Measurements from ENCODE around the gene XRCC3.

XRCC3 gene

GRCh38 chr14:103703433-103704385 is 11.5 kb downstream of the XRCC3 start:
- no peak overlapping the region for H3K4me3 ChIP-seq (ENCODE audit: low read depth, low read length)
- TF ChIP-seq, protein P1, sequence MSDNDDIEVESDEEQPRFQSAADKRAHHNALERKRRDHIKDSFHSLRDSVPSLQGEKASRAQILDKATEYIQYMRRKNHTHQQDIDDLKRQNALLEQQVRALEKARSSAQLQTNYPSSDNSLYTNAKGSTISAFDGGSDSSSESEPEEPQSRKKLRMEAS (IDR thresholded peaks at IDR 0.05; ENCODE audit: low read depth, low read length): no peak
- TF ChIP-seq MYC (IDR thresholded peaks at IDR 0.05; ENCODE audit: low read depth, low read length) (no peak), CTCF (IDR thresholded peaks at IDR 0.05; ENCODE audit: low read depth, low read length) (no peak), POLR2A (IDR thresholded peaks at IDR 0.05; ENCODE audit: extremely low read depth, insufficient read length) (no peak)
- no peak for DNase-seq (ENCODE audit: low read depth)

DNA sequence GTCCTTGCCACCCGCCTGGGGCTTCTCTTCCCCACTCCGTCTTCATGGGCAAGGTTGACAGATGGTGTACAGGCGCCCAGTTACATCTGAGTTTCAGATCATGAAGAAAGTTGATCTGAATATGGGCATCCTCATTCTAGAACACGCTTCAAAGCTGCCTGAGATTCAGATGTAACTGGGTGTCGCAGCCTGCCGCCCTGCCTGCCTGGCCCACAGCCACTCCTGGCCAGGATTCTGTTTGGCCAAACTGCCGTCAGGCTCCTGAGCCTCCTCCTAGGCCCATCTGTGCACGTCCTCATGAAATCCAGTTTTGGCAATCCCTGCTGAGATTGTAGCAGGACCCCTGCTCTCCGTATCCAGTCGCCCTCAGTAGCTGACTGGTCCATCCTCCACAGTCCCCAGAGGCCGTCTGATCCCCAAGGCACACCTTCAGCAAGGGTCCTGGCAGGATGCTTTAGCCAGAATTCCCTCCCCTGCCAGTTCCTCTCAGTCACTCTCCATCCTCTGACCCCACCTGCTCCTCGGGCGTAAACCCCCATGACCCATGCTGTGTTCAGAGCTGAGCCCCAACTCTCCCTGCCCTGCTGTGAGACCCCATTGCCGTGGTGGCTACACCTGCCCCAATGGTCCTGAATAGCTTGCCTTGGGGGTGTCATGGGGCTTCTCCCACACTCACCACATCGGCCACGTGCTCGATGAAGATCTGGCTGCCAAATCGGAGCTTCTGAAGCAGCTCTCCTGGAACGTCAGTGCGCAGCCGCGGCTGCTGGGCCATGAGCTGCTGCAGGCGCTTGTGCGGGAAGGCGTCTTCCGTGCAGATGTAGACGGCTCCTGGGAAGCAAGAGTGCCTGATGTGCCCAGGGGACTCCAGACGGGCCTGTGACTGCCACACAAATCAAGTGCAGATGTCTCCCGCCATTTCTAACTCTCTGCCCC is 12.5 kb downstream of the XRCC3 start:
- no peak for DNase-seq (ENCODE audit: low read depth)
- H3K4me3 ChIP-seq (ENCODE audit: low read depth, low read length): no peak overlapping the region
- no peak for TF ChIP-seq CTCF (IDR thresholded peaks at IDR 0.05; ENCODE audit: low read depth, low read length)
- TF ChIP-seq, protein P1 (IDR thresholded peaks at IDR 0.05; ENCODE audit: low read depth, low read length): no peak
- no peak for TF ChIP-seq MYC (IDR thresholded peaks at IDR 0.05; ENCODE audit: low read depth, low read length)
- no peak for TF ChIP-seq POLR2A (IDR thresholded peaks at IDR 0.05; ENCODE audit: extremely low read depth, insufficient read length)

DNA sequence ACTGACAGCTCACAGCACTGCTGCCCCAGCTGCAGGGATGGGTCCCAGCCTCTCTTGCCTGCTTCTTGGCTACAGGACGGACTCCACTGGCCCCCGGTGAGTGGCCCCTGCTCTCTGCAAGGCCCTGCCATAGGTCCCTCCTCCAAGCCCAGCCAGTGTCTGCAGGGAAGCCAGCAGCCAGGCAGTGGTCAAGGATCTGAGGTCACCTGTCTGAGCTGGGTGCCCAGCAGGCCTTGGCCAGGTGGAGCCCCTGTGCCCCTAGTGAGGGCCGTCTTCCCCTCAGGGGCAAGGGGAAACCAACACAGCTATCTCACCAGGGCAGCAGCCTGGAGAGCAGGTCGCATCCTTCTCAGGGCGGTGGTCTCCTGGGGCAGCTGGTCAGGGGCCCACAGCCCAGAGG is 13.2 kb downstream of the XRCC3 start:
- DNase-seq (ENCODE audit: low read depth): no peak
- H3K4me3 ChIP-seq (ENCODE audit: low read depth, low read length): no peak overlapping the region
- TF ChIP-seq POLR2A (IDR thresholded peaks at IDR 0.05; ENCODE audit: extremely low read depth, insufficient read length): no peak
- TF ChIP-seq CTCF (IDR thresholded peaks at IDR 0.05; ENCODE audit: low read depth, low read length): no peak
- no peak for TF ChIP-seq MYC (IDR thresholded peaks at IDR 0.05; ENCODE audit: low read depth, low read length)
- TF ChIP-seq, protein P1 (IDR thresholded peaks at IDR 0.05; ENCODE audit: low read depth, low read length): no peak

DNA sequence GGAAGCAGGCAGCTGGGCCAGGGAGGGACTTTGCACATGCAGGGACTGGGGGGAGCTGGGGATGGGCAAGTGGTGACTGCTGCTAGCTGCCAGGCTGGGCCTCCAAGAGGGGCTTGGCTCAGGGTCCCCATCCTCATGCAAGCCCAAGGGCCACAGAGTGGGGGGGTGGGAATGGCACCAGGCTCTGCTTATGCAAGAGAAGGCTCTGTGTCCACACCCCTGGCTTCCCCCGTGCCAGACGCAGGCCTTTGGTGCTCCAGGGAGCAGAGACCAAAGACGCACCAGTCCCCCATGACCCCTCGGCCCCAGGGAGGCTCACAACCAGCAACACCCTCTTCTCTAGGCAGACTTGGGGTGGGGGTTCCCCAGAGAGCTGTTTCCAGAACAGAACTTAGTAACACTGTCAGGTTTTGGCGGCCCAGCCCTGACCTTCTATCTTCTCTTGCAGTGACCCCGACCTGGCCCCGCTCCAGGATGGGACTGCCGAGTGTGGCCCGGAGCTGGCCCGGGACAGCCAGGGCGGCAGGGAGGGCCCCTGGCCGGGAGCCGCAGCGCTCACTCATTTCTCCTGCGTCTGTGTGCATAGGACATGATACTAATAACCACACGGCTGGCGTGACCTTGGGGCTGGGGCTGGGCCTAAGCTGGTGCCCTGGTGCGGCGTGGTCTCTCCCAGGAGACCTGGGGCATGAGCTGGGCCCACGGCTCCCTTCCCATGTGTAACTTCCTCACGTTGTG is 14.3 kb downstream of the XRCC3 start:
- no peak for DNase-seq (ENCODE audit: low read depth)
- TF ChIP-seq POLR2A (IDR thresholded peaks at IDR 0.05; ENCODE audit: extremely low read depth, insufficient read length) (no peak), CTCF (IDR thresholded peaks at IDR 0.05; ENCODE audit: low read depth, low read length) (no peak), MYC (IDR thresholded peaks at IDR 0.05; ENCODE audit: low read depth, low read length) (no peak)
- TF ChIP-seq, protein P1 (IDR thresholded peaks at IDR 0.05; ENCODE audit: low read depth, low read length): no peak
- H3K4me3 ChIP-seq (ENCODE audit: low read depth, low read length): no peak overlapping the region

Measured in NB4 (cell line).